ENCODE data around the gene ATP13A3.

DNA sequence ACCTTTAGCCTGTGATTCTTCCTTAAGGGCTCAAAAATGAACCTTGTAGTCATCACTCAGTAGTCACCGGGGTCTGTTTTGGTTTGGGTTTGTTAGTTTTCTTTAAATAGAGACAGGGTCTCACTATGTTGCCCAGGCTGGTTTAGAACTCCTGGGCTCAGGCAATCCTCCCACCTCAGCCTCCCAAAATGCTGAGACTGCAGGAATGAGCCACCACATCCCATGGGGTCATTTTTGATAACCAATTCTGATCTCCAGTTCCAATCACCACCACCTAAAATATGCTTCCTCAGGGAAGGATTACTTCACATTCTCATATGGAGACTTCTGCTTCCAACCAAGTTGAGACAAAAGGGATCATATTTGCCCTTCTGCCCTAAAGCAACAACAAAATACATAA, 22.1 kb downstream of the ATP13A3 start:
- no peak for TF ChIP-seq GATA3 (IDR thresholded peaks at IDR 0.05; ENCODE audit: low read depth, low read length)
- TF ChIP-seq GATA2 (IDR thresholded peaks at IDR 0.05; ENCODE audit: low read depth, low read length): no peak

Data from SH-SY5Y (cell line).